ENCODE data around the gene NRF1. TPM values are rescaled to one million over a fixed set of nuclear protein-coding genes. Genes with fewer than 3 reads are reported as not detected.

The NRF1 gene
- total RNA-seq, 3 donors from 2014 or later: 13.3 to 21.8 (median 17.4) TPM

- ATAC-seq (no peak), DNase-seq (no peak)
- intact Hi-C loops (cut with DNase I, micrococcal nuclease): no loop called here
- Histone ChIP-seq H3K4me1 (ENCODE audit: low read depth) (no peaks in the 10 kb centered on the region), H3K9me3 (no peaks in the 10 kb centered on the region), H3K4me3 (no peak overlapping the region), H3K36me3 (ENCODE audit: low read depth) (no peaks in the 10 kb centered on the region)
- no peak for TF ChIP-seq CTCF (IDR thresholded peaks at IDR 0.05)
Measured at GRCh38 chr7:129750091-129750490, 138.6 kb downstream of the NRF1 start.

DNA sequence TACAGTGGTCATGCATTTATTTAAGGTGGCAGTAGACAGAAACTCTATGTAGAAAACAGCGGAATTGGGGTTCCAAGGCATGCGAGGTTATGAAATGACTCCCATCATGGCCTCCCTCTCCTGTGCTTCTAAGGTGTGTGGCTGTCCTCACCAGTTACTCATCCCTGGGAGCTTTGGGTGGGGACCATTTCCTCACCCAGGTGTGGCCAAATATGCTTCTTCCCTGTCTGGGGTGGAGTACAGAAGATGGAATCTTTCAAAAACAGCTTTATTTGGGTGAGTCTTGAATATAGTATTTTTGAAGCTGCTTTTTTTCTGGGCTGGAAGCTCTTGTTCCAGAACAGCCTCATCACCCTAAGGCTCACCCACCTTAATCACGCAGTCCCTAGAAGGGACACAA lies 139.0 kb downstream of the NRF1 start:
- Histone ChIP-seq H3K36me3 (ENCODE audit: low read depth) (no peaks in the 10 kb centered on the region), H3K4me1 (ENCODE audit: low read depth) (no peaks in the 10 kb centered on the region), H3K9me3 (no peaks in the 10 kb centered on the region), H3K4me3 (no peak overlapping the region)
- no peak for DNase-seq
- intact Hi-C loops (cut with DNase I, micrococcal nuclease): no loop called here
- TF ChIP-seq CTCF (IDR thresholded peaks at IDR 0.05): no peak
- no peak for ATAC-seq

DNA sequence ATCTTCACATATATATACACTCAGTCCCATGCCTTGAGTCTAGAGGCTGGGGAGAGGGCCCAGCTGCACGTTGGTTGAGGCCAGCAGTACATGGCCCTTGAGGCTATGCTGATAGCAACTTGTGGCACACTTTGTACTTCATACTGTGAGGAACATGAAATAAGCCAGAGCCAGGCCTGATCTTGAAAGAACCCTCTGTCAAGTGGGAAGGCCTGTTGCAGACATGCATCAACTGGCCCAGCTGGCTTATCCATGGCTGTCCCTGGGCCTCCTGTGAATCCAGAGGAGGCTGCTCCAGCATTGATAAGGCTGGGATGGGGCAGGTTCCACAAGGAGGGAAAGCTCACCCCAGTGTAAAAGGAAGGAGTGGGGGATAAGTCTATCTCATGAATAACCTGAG lies 140.4 kb downstream of the NRF1 start:
- Histone ChIP-seq H3K4me1 (ENCODE audit: low read depth) (no peaks in the 10 kb centered on the region), H3K4me3 (no peak overlapping the region), H3K9me3 (no peaks in the 10 kb centered on the region), H3K36me3 (ENCODE audit: low read depth) (no peaks in the 10 kb centered on the region)
- no peak for TF ChIP-seq CTCF (IDR thresholded peaks at IDR 0.05)
- intact Hi-C loops (cut with DNase I, micrococcal nuclease): no loop called here
- DNase-seq (no peak), ATAC-seq (no peak)

DNA sequence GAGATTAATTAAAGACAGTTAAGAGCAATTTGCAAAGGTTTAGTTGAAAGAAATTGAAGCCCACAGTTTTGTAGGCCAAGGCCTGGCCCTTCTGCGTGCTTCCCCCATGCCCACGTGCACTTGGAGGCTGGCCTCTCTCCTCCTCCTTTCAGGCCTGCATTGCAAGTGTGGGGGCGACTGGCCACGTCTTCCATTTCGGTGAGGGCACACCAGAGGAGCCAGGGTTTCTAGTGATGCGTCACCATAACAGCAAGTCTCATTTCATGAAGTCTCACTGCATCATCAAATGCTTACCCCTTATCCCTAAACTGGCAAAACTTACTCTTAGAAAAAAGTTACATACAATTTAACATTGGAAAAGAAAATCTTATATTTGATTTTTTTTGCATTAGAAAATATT lies 141.2 kb downstream of the NRF1 start:
- DNase-seq (no peak), ATAC-seq (no peak)
- Histone ChIP-seq H3K4me1 (ENCODE audit: low read depth) (no peaks in the 10 kb centered on the region), H3K4me3 (no peak overlapping the region), H3K36me3 (ENCODE audit: low read depth) (no peaks in the 10 kb centered on the region), H3K9me3 (no peaks in the 10 kb centered on the region)
- TF ChIP-seq CTCF (IDR thresholded peaks at IDR 0.05): no peak
- intact Hi-C loops (cut with DNase I, micrococcal nuclease): no loop called here

DNA sequence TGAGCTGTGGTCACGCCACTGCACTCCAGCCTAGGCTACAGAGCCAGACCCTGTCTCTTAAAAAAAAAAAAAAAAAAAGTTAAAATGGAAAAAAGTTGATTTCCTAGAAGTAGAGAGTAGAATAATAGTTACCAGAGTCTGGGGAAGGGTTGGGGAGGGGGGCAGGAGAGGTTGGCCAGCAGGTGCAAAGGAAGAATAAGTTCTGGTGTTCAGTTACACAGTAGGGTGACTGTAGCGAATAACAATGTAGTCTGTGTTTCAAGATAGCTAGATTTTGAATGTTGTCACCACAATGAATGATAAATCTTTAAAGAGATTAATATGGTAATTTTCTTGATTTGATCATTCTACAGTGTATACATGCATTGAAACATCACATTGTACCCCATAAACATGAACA lies 142.9 kb downstream of the NRF1 start:
- H3K36me3 ChIP-seq (ENCODE audit: low read depth): no peaks in the 10 kb centered on the region
- no peak for ATAC-seq
- intact Hi-C loops (cut with DNase I, micrococcal nuclease): no loop called here
- no peaks in the 10 kb centered on the region for H3K4me1 ChIP-seq (ENCODE audit: low read depth)
- no peak overlapping the region for H3K4me3 ChIP-seq
- DNase-seq: no peak
- no peaks in the 10 kb centered on the region for H3K9me3 ChIP-seq
- no peak for TF ChIP-seq CTCF (IDR thresholded peaks at IDR 0.05)

- intact Hi-C loops (cut with DNase I, micrococcal nuclease): no loop called here
- no peak for TF ChIP-seq CTCF (IDR thresholded peaks at IDR 0.05)
- no peak for DNase-seq
- Histone ChIP-seq H3K36me3 (ENCODE audit: low read depth) (no peaks in the 10 kb centered on the region), H3K4me3 (no peak overlapping the region), H3K4me1 (ENCODE audit: low read depth) (no peaks in the 10 kb centered on the region), H3K9me3 (no peaks in the 10 kb centered on the region)
- no peak for ATAC-seq
Measured at GRCh38 chr7:129757991-129758390, 146.5 kb downstream of the NRF1 start.

All from mucosa of descending colon (tissue), 3 donors.